PC-3 (cell line): ENCODE results near the gene CYP11A1. TPM values are rescaled to one million over a fixed set of nuclear protein-coding genes. Genes with fewer than 3 reads are reported as not detected.

Experiments
- ATAC-seq: fragments of 200-7000 bp; cut with Tn5 transposase; 2 replicates; pipeline ENCODE4 v1.9.1; 2020; ENCODE audit warnings: mild to moderate bottlenecking, moderate library complexity
- BruUV-seq: library from RNA; stranded (reverse); fragments of 400-500 nt; replicated peaks from 2 replicates; lab custom pipeline; 2021; lab: Mats Ljungman, UMichigan
- CTCF ChIA-PET: fragments of 300-600 bp; sonication (Branson Sonifier 250); formaldehyde crosslinking; loops from one replicate; lab custom pipeline; 2022; ENCODE audit warnings: antibody characterized with exemption; lab: Charles Lee
- POLR2A ChIA-PET: fragments of 300-600 bp; sonication (Branson Sonifier 250); formaldehyde crosslinking; loops from one replicate; lab custom pipeline; 2022; ENCODE audit warnings: antibody characterized with exemption; ENCODE audit not compliant: unreplicated experiment; lab: Charles Lee
- DNase-seq: peaks from one replicate; pipeline ENCODE4 v3.0.0-alpha.2; 2015
- H2AFZ ChIP-seq: fragments of 300-600 bp; sonication (generic); 2 replicates; pipeline ENCODE4 v1.6.0; 2016; ENCODE audit warnings: antibody characterized with exemption, low read length
- H3F3A ChIP-seq: fragments of 300-600 bp; sonication (generic); one replicate; pipeline ENCODE4 v1.6.0; 2017; ENCODE audit warnings: antibody characterized with exemption, low read length, control low read depth, mild to moderate bottlenecking; ENCODE audit not compliant: unreplicated experiment
- H3K27ac ChIP-seq: fragments of 300-600 bp; sonication (generic); 2 replicates; pipeline ENCODE4 v1.5.1; 2016; ENCODE audit warnings: mild to moderate bottlenecking, low read length
- H3K27me3 ChIP-seq: fragments of 300-600 bp; sonication (generic); 2 replicates; pipeline ENCODE4 v1.6.1; 2016; ENCODE audit warnings: low read length, mixed read lengths
- H3K36me3 ChIP-seq: fragments of 300-600 bp; sonication (generic); 2 replicates; pipeline ENCODE4 v1.6.1; 2016; ENCODE audit warnings: low read depth, mixed run types, low read length, mixed read lengths
- H3K4me1 ChIP-seq: fragments of 300-600 bp; sonication (generic); 2 replicates; pipeline ENCODE4 v1.5.1; 2016; ENCODE audit warnings: low read length; ENCODE audit not compliant: insufficient read depth
- H3K4me2 ChIP-seq: fragments of 300-600 bp; sonication (generic); 2 replicates; pipeline ENCODE4 v1.6.0; 2016; ENCODE audit warnings: low read length
- H3K4me3 ChIP-seq: fragments of 300-600 bp; sonication (generic); 2 replicates; pipeline ENCODE4 v1.5.1; 2016; ENCODE audit warnings: mild to moderate bottlenecking, low read length, mixed read lengths
- H3K79me2 ChIP-seq: fragments of 300-600 bp; sonication (generic); 2 replicates; pipeline ENCODE4 v1.6.1; 2017; ENCODE audit warnings: low read length, mixed read lengths
- H3K9ac ChIP-seq: fragments of 300-600 bp; sonication (generic); 2 replicates; pipeline ENCODE4 v1.6.0; 2016; ENCODE audit warnings: mild to moderate bottlenecking, low read length
- H3K9me2 ChIP-seq: fragments of 300-600 bp; sonication (generic); replicated peaks from 2 replicates; pipeline ENCODE4 v1.6.1; 2016; ENCODE audit warnings: mixed run types, low read length, mixed read lengths
- H3K9me3 ChIP-seq: fragments of 300-600 bp; sonication (generic); 2 replicates; pipeline ENCODE4 v1.6.1; 2016; ENCODE audit warnings: low read length, mixed read lengths
- H4K20me1 ChIP-seq: fragments of 300-600 bp; sonication (generic); 2 replicates; pipeline ENCODE4 v1.6.1; 2016; ENCODE audit warnings: low read length, mixed read lengths
- CTCF ChIP-seq: fragments of 300-600 bp; sonication (generic); conservative IDR thresholded peaks from 2 replicates; pipeline ENCODE4 v1.5.1; 2017; ENCODE audit warnings: antibody characterized with exemption, low read depth, mild to moderate bottlenecking, low read length
- EZH2 ChIP-seq: fragments of 300-600 bp; sonication (generic); IDR thresholded peaks from one replicate; pipeline ENCODE4 v1.6.1; 2017; ENCODE audit warnings: antibody characterized with exemption, mild to moderate bottlenecking, low read length; ENCODE audit not compliant: unreplicated experiment
- EZH2phosphoT487 ChIP-seq: fragments of 300-600 bp; sonication (generic); IDR thresholded peaks from 2 replicates; pipeline ENCODE4 v1.6.1; 2018; ENCODE audit warnings: mild to moderate bottlenecking, antibody characterized with exemption, low read length, borderline replicate concordance
- intact Hi-C: fragments of 100-400 bp; cut with micrococcal nuclease; formaldehyde crosslinking; loops from 2 replicates; pipeline ENCODE4 v1.9.0; 2023
- total RNA-seq: library from RNA; depleted of rRNA; stranded (reverse); fragments of >200 nt; gene quantifications from 2 replicates; pipeline ENCODE4 v1.2.3, GENCODE V29; 2014

The CYP11A1 gene
- total RNA-seq, 1 experiment from 2014 or later, result 0.18 TPM

GRCh38 chr15:74316141-74316540 lies 51.3 kb downstream of the CYP11A1 start:
- no TSS peak for BruUV-seq
- H2AFZ ChIP-seq, result no peak overlapping the region
- H3K36me3 ChIP-seq, result no peaks in the 10 kb centered on the region
- H3F3A ChIP-seq, result no peaks in the 10 kb centered on the region
- TF ChIP-seq EZH2, result no peak
- no peak for TF ChIP-seq EZH2phosphoT487
- TF ChIP-seq CTCF, result no peak
- CTCF ChIA-PET, result no interaction called here
- no peaks in the 10 kb centered on the region for H3K9me3 ChIP-seq
- no peak overlapping the region for H3K4me3 ChIP-seq
- no peaks in the 10 kb centered on the region for H3K4me1 ChIP-seq
- intact Hi-C loops, result no loop called here
- DNase-seq (no peak), ATAC-seq (no peak)
- no peaks in the 10 kb centered on the region for H3K9me2 ChIP-seq
- H3K27ac ChIP-seq, result no peak overlapping the region
- no peaks in the 10 kb centered on the region for H3K79me2 ChIP-seq
- no peak overlapping the region for H3K9ac ChIP-seq
- H3K27me3 ChIP-seq, result no peaks in the 10 kb centered on the region
- H4K20me1 ChIP-seq, result no peaks in the 10 kb centered on the region
- POLR2A ChIA-PET, result no interaction called here
- no peak overlapping the region for H3K4me2 ChIP-seq

GRCh38 chr15:74315626-74316025 lies 51.8 kb downstream of the CYP11A1 start:
- Histone ChIP-seq H3K9me3 (no peaks in the 10 kb centered on the region), H3K4me2 (no peak overlapping the region), H3K79me2 (no peaks in the 10 kb centered on the region), H3K9me2 (no peaks in the 10 kb centered on the region), H3F3A (no peaks in the 10 kb centered on the region), H3K36me3 (no peaks in the 10 kb centered on the region), H4K20me1 (no peaks in the 10 kb centered on the region), H3K4me1 (no peaks in the 10 kb centered on the region), H3K27me3 (no peaks in the 10 kb centered on the region; the same call in 1 of the 2 replicates), H3K9ac (no peak overlapping the region), H3K4me3 (no peak overlapping the region), H2AFZ (no peak overlapping the region), H3K27ac (no peak overlapping the region)
- no peak for DNase-seq
- TF ChIP-seq EZH2phosphoT487, result no peak
- TF ChIP-seq EZH2, result no peak
- TF ChIP-seq CTCF, result no peak
- ChIA-PET CTCF (no interaction called here), POLR2A (no interaction called here)
- ATAC-seq, result no peak
- BruUV-seq, result no TSS peak
- intact Hi-C loops, result no loop called here

- ChIA-PET POLR2A (no interaction called here), CTCF (no interaction called here)
- intact Hi-C loops, result no loop called here
Observed at GRCh38 chr15:74314795-74315438, 52.5 kb downstream of the CYP11A1 start.

More at GRCh38 chr15:74314795-74315438, 52.5 kb downstream of the CYP11A1 start:
- H3K27me3 ChIP-seq, result no peaks in the 10 kb centered on the region; the same call in 1 of the 2 replicates
- no peak overlapping the region for H2AFZ ChIP-seq
- no peak overlapping the region for H3K9ac ChIP-seq
- H3K4me1 ChIP-seq, result no peaks in the 10 kb centered on the region
- TF ChIP-seq CTCF (no peak), EZH2 (no peak), EZH2phosphoT487 (no peak)
- no peak for ATAC-seq
- H3K27ac ChIP-seq, result no peak overlapping the region
- BruUV-seq, result no TSS peak
- H3K79me2 ChIP-seq, result no peaks in the 10 kb centered on the region
- H4K20me1 ChIP-seq, result no peaks in the 10 kb centered on the region
- no peaks in the 10 kb centered on the region for H3K36me3 ChIP-seq
- H3K9me3 ChIP-seq, result no peaks in the 10 kb centered on the region
- H3K9me2 ChIP-seq, result no peaks in the 10 kb centered on the region
- DNase-seq, result no peak
- no peak overlapping the region for H3K4me2 ChIP-seq
- no peaks in the 10 kb centered on the region for H3F3A ChIP-seq
- H3K4me3 ChIP-seq, result no peak overlapping the region
